Stimulated activated CD4-positive, alpha-beta T cell treated with anti-CD3 and anti-CD28 coated beads, TNF-alpha, amount 100 ng/mL, for 1 hour (primary cell): ENCODE results near the gene PDE4D.

Experiments
- DNase-seq, 3 donors: peaks; one replicate each; pipeline ENCODE4 v3.0.0-alpha.2; 2020; ENCODE audit warnings: low read depth in 3 of 3, low spot score in 1 of 3

Gene PDE4D

DNA sequence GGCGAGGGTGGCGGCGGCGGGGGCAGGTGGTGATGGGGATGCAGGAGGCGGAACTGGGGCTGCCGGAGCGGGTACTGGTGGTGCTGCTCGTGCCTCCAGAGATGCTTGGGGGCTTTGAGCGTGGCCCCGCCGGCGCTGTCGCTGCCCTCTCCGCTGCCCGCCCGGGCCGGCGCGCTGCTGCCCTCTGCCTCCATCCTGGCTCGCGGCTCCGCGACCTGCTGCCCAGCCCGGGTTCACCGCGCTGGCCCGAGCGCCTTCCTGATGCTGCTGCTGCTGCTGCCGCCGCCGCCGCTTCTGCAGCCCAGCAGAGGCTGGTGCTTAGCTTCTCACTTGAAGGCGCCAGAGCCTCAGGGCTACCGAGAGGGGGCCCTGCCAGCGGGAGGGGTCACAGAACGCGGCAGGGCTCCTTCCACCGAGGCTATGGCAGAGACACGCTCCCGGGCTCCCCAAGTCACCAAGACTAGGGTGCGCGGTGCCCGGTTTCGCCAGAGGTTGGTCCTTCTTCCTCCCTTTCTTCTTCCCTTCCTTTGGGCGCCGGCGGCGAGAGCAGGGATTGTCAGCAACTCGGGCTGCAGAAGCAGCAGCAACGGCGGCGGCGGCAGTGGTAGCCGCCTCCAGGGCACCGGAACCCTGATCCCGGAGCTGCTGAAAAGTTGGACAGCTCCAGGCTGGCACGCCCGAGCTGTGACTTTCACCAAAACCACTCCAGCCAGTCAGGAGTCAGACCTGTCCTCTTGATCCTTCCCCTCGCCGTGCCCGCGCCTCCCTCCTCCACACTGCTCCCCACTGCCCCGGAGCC is at the start of gene PDE4D:
Gene PDE4D, minus strand, starts transcription at position 298 of the 799 bp plus-strand sequence.
- DNase-seq = no peak

DNA sequence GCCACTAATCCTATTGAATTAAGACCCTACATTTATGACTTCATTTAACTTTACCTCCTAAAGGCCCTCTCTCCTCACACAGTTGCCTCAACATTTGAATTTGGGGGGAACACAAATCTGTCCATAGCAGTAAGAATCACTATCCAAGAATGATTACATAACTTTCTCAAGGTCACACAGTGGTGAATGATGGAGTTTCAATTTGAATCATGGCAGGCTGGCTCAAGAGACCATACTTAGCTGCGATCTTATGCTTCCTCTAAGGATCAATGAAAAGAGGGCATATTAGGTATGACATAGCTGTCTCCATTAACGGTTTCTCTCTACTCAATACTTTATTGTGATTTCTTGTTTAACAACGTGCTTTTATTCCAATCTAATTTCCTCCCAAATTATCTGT is 44.1 kb upstream of the PDE4D start:
- DNase-seq = no peak

DNA sequence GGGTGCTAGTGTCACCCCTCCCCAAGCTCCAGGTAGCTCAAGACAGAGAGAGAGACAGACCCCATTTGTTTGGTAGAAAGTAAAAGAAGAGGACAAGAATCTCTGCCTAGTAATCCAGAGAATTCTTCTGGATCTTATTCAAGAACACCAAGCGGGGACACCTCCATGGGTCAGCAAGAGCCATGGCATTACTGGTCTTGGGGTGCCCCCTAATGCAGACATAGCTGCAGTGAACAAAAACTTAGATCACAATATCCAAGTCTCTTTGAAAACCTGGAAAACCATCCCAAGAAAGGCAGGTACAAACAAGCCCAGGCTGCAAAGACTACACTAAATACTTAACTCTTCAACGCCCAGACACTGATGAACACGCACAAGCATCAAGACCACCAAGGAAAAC is 29.9 kb upstream of the PDE4D start:
- DNase-seq = no peak

DNA sequence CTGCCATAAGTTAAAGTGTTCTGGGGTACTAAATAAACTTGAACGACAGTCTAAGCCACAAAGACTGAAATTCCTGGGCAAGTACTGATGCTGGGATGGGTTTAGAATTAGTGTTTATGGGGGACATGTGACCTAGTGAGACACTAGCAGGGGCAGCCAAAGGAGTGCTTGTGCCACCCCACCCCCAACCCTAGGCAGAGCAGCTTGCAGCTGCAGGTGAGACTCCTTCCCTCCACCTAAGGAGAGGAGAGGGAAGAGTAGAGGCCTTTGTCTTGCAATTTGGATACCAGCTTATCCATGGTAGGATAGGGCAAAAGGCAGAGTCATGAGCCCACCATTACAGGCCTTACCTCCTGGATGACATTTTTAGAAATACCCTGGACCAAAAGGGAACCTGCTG is 28.7 kb upstream of the PDE4D start:
- no peak for DNase-seq

DNA sequence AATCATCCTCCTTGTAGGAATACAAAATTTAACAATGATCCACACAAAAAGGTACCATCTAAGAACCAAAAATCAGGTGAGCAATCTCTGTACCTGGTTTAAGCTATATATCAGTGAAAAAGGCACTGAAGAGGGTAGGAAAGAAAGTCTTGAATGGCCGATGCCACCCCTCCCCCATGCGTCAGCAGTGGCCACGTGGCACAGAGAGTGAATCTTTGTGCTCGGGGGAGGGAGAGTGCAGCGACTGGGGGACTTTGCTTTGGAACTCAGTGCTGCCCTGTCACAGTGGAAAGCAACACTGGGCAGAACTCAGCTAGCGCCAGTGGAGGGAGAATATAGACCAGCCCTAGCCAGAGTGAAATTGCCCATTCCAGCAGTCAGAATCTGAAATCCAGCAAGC is 28.3 kb upstream of the PDE4D start:
- DNase-seq = no peak

DNA sequence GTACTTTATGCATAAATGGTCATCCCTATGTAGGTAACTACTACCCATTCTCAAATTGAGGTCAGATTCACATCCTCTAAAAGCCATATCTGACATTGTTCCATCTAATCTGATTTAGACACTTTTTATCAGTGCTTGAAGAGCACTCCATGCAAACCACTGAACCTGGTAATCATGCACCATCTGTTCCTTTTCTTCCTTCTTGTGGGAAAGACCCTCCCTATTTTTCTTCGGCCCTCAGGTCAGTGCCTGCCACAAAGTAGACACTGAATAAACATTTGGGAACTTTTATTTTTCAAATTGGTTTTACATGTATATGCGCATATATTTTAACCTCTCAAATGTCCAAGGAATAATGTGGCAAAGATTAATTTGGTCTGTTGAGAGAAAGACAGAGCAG is 26.0 kb upstream of the PDE4D start:
- DNase-seq = no peak

DNA sequence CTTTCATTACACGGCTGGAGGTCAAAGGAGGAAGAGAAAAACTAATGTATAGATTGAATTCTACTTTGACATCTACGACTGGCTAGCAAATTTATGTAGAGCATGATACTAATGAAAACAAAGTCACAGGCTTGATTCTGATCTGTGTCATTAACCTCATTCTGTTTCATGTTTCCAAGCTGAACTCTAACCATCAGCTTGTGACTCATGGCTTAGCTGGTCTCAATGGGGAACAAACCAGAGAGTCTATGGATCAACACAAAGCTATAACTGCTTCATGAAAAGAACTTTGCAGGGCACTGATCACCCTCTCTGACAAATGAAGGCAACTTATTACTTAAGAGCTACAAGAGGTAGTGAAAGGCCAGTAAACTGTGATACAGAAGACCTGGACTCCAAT is 23.6 kb upstream of the PDE4D start:
- DNase-seq = no peak

DNA sequence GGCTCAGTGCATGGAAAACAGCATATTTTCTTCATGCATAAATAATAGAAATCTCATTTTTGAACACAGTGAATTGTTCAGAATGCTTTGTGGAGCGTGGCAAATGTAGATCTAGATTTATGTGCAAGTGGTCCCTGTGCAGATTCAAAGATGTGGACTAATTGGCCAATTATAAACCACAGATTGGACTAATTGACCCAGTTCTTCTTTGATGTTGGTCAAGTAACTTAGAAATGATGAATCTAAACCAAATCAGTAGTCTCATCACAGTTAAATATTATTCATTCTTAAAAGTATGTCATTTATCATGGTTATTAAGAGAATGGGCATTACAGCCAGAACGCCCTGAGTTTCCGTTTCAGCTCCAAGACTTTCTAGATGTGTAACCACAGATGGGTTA is 11.7 kb upstream of the PDE4D start:
- no peak for DNase-seq

DNA sequence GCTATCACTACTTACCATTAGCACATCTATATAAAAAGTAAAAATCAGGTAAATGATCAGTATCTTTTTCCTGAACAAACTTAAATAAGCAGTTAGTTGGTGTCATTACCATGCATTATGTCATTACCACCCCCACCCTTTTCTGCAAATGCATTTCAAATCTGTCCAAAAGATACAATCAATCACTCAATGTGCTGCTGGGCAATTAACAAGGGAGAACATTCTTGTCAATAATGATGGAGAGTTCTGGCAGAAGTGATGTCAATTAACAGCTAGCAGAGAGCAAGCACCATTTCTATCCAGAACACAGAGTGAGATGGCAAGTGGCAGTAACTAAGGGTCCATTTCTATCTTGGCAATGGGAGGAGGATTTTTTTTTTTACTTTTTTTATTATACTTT is 3.5 kb upstream of the PDE4D start:
- no peak for DNase-seq

DNA sequence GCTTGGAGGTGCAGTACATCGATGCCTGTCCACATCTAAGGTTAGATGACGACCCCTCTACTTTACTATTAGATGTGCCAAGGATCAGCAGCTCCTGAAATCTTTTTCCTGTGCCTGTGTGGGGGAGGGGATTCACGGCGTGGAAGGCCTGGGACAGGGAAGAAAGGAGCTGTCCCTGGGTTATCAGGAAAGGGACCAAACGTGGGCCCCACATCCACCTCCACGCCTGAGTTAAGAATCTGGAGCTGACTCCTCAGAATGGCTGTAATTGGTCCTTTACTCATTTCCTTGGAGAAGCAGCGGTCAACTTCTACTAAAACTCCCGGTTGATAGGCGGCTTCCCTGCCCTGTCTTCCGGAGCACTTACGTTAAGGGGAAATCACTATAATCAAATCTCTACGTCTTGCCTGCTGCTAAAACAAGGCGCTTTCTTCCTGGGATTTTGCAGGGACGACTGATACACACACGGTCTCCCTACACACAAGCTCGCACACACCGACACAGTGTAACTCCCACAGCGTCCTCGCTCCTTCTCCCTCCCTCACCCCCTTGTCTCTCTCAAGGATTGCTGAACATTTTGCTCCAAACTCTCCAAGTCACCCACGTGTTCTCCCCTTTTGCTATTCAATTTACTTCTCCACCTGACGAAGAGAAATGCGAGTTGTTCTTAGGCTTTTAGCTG is 1.4 kb downstream of the PDE4D start:
- no peak for DNase-seq

DNA sequence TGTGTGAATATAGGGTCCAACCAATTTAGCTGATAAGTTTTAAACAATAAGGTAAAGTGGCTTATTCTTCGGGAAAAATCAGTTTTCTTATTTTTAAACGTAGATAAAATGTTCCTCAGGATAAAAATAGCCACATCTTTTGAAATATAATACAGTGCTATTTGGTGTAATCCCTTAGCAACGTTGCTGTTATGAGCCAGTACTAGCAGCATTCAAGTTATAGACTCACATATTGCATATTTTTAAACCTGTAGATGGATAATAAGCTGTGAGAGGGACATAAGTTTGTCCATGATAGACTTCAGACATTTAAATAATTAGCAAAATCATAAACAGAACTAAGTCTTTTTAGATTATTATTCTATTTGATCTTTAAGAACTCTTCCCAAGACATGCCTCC is 6.3 kb downstream of the PDE4D start:
- no peak for DNase-seq

DNA sequence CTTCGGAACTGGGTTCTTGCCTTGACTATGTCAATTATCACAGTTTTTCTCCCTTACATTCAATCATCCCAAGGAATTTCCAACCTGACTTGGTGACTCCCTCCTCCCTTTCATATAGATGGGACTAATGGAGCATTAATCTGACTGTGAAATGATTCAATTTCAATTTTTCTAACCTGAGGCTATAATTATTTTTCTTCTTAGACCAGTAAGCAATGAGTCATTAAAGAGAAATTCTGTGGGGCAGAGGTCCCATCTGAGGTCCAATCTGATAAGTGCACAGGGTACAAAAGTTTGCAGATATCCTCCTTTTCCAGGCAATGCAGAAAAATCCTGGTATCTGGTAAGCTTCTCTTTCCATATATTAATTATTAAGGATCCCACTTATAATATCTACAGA is 18.9 kb downstream of the PDE4D start:
- DNase-seq = no peak

DNA sequence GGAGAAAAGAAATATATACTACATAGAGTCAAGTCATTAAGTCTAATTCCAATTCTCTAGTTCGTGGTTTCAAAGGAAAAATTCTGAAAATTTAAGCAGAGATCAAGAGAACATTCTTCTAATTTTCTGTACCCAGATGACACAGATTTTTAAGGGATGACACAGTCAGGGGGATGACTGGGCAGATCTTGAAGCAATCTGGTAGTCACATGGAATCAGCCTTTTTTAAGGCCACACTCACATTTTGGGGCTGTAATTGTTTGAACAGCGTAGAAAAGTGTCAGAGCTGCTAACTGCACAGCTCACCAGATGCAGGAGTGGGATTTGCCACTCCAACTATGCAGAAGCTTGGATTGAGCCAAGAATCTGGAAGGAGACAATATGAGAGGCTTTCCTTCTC is 20.4 kb downstream of the PDE4D start:
- DNase-seq = no peak

DNA sequence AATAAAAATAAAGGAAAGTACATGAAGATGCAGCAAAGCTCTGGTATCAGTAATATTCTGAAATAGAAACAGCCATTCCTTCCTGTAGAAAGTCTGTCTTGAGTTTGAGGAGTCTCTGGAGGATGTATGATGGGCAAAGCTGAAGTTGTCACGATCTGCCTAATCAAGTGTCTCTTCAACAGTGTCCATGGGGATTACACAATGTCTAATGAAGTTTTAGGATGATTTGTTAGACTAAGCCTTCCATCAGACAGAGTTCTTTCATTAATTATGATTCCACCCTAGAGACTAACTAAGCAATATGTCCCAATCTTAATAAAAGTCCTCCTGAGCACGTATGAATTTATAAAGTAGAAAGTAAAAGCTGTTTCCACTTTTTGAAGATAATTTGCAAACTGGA is 26.9 kb downstream of the PDE4D start:
- no peak for DNase-seq

DNA sequence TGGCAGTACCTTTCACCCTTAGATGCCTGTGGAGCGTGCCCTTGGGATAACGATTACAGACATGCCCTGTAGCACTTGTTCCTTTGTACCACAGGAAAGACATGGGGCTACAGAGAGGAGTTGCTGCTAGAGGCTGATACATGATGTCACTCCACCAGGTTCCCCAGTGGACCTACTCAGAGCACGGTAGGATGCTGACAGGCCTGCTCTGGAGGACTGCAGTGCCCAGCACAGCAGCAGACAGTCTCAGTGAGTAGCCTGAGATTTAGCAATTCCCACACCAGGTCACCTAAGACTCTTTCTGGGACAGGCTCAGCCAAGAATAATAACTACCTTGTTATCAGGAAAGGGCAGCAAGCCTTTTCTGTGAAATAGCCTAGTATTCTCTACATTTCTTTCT is 28.8 kb downstream of the PDE4D start:
- no peak for DNase-seq

DNA sequence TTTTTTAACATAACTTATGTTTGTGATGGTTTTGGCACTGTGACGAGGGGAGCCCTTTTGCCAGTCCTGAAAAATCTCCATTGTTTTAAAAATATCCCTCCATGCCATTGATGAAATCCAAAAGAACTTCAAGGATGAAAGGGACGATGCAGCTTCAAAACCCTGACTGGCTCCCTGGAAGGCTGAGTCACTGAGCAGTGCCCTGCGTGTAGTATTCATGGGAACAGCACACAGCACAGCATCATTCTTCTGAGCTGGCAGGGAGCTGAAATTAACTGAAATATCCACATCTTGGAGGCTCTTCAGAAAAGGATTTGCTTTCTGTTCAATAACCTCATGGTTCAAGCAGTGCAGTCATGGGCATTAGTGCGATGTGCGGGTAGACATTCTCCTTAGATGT is 29.7 kb downstream of the PDE4D start:
- no peak for DNase-seq

DNA sequence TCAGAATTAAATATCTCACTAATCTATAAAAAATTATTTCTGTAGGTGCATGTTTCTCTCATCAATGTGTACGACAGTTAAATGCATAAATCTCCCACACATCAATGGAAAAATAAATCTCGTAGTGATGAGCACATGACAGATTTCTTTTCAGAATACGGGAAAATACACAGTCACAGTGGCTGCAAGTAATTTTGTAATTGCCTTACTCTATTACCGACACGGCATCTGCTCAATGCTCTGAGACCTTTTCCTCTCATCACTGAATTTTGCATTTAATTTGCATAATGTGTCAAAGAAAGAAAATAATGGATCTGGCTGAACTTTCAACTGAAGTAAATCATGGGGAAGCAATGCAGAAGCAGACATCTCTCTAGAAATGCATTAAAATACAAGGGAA is 37.2 kb downstream of the PDE4D start:
- no peak for DNase-seq

DNA sequence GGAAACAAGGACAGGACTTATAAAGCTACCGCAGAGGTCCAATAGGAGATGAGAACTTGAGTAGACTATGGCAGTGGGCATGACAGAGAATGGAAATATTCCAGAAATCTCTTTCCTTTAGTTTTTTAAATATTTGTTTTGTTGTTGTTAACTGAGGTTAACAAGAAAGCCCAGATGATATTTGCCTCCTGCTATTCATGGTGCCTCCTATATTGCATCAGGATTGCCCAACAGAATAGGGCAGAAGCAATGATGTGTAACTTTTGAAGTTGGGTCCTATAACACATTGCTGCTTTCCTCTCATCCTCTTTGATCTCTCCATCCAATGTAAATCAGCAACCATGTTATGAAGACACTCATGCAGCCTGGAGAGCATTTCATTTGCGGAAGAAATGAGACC is 42.8 kb downstream of the PDE4D start:
- no peak for DNase-seq

DNA sequence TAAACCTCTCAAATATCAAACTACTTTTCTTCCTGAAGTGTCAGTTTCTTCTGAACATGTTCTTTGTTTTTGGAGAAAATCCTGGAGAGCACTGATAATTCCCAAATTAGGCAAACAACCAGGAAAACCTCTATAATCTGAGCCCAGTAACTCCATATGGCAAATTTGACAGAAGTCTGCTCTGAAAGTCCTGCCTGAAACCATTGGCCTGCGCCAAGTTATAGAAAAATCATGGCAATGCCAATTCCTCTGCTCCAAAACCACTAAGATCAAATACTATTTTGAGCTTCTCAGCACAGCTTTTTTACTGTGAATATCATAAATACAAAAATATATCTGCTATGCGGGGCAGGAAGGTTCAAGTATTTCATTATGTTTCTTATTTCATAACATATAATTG is 45.9 kb downstream of the PDE4D start:
- DNase-seq = no peak

DNA sequence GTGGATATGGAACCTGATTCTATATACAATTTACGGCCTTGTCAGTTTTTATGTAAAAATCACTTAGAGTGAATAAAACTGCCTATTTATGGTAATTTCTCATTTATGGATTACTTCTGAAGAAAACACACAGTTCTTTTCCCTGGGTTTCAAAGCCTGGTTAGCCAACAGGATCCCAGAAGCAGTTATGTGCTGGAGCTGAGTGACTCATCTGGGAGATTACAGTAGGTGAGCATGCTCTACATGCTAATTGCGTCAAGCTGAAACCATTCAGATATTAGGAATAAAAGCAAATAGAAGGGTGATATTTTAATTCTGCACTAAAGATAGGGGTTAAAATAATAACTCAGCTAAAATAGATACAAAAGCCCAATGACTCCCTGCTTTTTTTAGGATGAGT is 47.8 kb downstream of the PDE4D start:
- no peak for DNase-seq

DNA sequence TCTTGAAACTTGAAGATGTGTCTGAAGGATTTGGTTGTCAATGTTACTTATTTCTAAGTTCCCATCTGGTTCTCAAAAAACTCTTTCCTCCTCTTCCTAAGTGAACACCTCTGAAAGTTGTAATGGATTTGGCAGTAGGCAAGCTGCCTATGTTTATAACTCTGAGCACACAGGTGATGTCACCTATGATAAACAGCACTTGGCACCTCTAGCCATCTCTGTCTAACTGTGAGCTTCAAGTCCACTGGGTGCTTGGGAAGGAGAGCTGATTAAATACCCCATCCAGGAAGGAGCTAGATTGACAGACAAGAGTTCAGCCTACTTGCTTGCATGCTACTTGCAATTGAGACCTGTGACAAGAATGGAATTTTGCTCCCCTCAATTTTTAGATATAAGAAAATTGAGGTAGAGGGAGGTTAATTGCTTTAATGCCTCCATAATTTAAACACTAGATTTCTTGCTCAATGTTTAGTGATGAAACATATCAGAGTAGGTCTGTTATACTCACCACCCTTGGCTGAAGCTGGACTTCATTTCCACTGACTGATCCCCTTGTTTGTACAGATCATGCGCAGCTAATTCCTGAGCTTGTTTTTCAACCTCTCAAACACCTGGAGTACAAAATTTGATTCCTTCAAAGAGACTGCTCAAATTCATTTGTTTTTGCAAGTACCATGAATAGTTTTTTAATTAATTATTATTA is 49.9 kb downstream of the PDE4D start:
- no peak for DNase-seq

DNA sequence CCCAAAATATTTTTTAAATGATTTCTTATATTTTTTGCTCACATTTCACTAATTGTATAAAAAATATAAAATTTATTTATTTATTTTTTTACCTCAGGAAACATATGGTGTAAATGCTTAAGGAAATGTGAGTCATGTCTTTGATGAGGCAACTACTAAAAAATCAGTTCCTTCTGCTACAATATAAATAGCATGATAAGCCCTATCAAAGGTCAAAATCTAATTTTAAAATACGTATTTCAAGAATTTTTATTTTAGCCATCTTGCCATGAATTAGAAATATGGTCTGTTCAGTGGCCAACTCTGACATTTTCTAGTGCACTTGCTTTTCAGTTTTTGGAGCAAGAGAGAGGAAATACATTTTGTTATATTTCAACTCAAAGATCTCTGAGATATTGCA is 50.5 kb downstream of the PDE4D start:
- DNase-seq = no peak
